ENCODE measurements around the gene MTCP1. TPM values are rescaled to one million over a fixed set of nuclear protein-coding genes. Genes with fewer than 3 reads are reported as not detected.

Gene MTCP1
- total RNA-seq, 2 experiments from 2014 or later = 17.0 to 18.9 TPM

DNA sequence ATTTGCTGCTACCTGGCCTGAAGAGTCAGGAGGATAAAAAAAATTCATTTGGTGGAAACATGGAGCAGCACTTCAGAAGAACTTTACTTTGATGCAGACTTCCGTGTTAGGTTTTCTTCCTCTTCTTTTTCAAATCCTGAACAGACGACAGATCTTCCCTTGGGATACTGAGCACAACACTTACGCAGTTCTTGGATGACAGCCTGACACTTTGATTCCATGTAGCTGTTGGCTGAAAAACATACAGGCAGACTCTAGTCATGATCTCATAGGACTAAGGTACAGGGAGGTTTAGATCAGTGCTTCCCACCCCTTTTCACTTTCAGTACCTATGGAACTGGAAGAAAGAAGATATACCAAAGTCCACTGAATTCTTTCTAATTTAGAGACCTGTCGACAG is 9.2 kb downstream of the MTCP1 start:
- Histone ChIP-seq H3K4me3 (ENCODE audit: low read length) (no peak overlapping the region), H3K9me3 (ENCODE audit: control insufficient read depth in 1 of 2, insufficient read depth in 1 of 2, low read length in 2 of 2) (no peaks in the 10 kb centered on the region), H3K36me3 (ENCODE audit: insufficient read depth, low read length) (peaks cover 7% of the 10 kb centered on the region), H3K4me1 (ENCODE audit: insufficient read depth, low read length) (peaks cover 10% of the 10 kb centered on the region), H3K27me3 (ENCODE audit: control insufficient read depth in 1 of 2, insufficient read depth in 2 of 2, low read length in 2 of 2) (no peaks in the 10 kb centered on the region), H3K27ac (ENCODE audit: low read depth in 1 of 2, low read length in 2 of 2) (no peak overlapping the region)
- Mint-ChIP-seq H3K36me3 (ENCODE audit: low read depth) (peaks cover 10% of the 10 kb centered on the region), H3K27ac (no peak overlapping the region), H3K4me1 (ENCODE audit: low read depth) (peaks cover 9% of the 10 kb centered on the region), H3K9me3 (no peaks in the 10 kb centered on the region), H3K27me3 (no peaks in the 10 kb centered on the region), H3K4me3 (no peak overlapping the region)
- ChIA-PET POLR2A (interaction anchor here (0.6 to 2.3 kb wide), 2 partner anchors 17 to 35 kb away, joined by 3 to 7 read pairs; partner anchors contain the start of gene FUNDC2), CTCF (no interaction called here)
- TF ChIP-seq, protein P1, sequence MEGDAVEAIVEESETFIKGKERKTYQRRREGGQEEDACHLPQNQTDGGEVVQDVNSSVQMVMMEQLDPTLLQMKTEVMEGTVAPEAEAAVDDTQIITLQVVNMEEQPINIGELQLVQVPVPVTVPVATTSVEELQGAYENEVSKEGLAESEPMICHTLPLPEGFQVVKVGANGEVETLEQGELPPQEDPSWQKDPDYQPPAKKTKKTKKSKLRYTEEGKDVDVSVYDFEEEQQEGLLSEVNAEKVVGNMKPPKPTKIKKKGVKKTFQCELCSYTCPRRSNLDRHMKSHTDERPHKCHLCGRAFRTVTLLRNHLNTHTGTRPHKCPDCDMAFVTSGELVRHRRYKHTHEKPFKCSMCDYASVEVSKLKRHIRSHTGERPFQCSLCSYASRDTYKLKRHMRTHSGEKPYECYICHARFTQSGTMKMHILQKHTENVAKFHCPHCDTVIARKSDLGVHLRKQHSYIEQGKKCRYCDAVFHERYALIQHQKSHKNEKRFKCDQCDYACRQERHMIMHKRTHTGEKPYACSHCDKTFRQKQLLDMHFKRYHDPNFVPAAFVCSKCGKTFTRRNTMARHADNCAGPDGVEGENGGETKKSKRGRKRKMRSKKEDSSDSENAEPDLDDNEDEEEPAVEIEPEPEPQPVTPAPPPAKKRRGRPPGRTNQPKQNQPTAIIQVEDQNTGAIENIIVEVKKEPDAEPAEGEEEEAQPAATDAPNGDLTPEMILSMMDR (IDR thresholded peaks at IDR 0.05) = no peak
- no peak for DNase-seq
- intact Hi-C loops (cut with DNase I, micrococcal nuclease) = no loop called here
- no peak for ATAC-seq (ENCODE audit: poor library complexity)

DNA sequence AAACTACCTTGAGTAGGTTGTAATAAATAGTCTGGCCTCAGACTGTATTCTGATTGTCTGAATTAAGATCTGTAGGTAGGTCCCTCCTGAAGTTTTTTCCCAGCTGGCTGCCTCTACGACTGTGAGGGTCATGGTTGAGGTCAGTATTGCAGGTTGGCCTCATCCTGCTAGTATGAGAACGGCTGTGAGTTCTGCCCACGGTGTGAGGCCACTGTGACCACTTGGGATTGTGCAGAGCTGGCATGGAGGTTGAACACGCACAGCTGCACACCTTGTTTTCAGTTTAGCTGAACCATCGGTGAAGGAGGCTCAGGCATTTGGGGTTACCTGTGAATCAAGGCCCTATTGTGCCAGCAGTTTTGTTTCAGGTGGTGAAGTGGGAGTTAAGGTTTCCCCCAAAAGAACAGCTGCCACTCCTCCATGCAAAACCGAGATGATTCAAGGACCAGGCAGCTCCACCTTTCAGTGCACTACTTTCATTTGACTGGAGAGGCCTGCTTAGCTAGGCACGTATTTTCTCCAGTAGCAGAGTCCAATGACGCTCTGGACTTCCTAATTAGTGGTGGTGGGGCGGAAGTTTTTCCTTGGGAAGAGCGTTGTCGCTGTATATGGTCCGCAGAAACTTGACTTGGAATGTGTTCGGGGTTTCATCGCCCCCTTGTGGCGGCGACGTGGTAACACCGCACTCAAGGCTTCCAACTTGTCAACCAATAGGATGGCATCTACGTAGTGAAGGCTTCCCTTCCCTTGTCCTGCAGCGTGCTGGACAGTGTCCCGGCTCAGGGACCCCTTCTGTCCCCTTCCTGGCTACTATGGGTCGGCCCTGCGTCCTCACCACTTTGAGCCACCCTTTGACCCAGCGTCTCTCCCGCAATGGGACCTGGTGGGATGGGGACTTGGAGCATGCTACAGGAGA is 13.8 kb downstream of the MTCP1 start:
- CTCF ChIA-PET = interaction anchor here (0.9 to 2.6 kb wide), 2 partner anchors 8 to 77 kb away, joined by 5 to 9 read pairs; no protein-coding TSS in a partner anchor
- H3K36me3 Mint-ChIP-seq (ENCODE audit: low read depth) = peaks cover 32% of the 10 kb centered on the region

DNA sequence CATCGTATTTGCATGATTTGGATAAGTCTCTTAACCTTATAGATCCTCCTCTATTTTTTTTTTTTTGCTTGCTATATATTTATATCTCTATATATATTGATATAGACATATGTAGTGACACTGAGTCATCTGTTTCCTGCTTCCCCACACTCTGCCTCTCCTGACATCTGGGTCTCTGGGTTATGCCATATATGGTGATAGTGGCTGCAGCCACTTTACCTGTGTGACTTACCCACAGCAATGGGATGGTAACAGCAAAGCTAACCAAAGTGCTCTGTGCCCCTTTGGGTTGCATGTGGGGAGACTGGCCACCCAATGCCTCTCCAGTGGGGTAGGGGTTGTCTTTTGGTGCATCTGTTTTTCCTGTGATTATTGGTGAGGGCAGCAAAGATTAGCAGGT is 14.5 kb downstream of the MTCP1 start:
- intact Hi-C loops (cut with DNase I, micrococcal nuclease) = loop anchor here in 1 of 2 experiments (5.0 kb wide), 1 partner anchor 34 kb away; the partner anchor contains the start of gene F8
- peak overlapping the region; percentile 36 for H3K4me3 Mint-ChIP-seq
- peak overlapping the region; percentile 61 for H3K27ac Mint-ChIP-seq
- peaks cover 19% of the 10 kb centered on the region for H3K4me1 Mint-ChIP-seq (ENCODE audit: low read depth)
- POLR2A ChIA-PET = interaction anchor here (1.1 to 1.2 kb wide), 2 partner anchors 13 to 30 kb away, joined by 4 to 5 read pairs; partner anchors contain the start of gene FUNDC2
- H3K27me3 Mint-ChIP-seq = no peaks in the 10 kb centered on the region
- no peak overlapping the region for H3K27ac ChIP-seq (ENCODE audit: low read depth in 1 of 2, low read length in 2 of 2)
- peak in 4 of 14 experiments; percentile 11 to 36 (median 30) for DNase-seq
- no peak overlapping the region for H3K4me3 ChIP-seq (ENCODE audit: low read length)
- TF ChIP-seq, protein P1 (IDR thresholded peaks at IDR 0.05) = no peak
- H3K4me1 ChIP-seq (ENCODE audit: insufficient read depth, low read length) = peaks cover 14% of the 10 kb centered on the region
- H3K36me3 Mint-ChIP-seq (ENCODE audit: low read depth) = peaks cover 34% of the 10 kb centered on the region
- peak; percentile 52 for ATAC-seq (ENCODE audit: poor library complexity)
- H3K36me3 ChIP-seq (ENCODE audit: insufficient read depth, low read length) = peaks cover 21% of the 10 kb centered on the region
- H3K27me3 ChIP-seq (ENCODE audit: control insufficient read depth in 1 of 2, insufficient read depth in 2 of 2, low read length in 2 of 2) = no peaks in the 10 kb centered on the region
- no peaks in the 10 kb centered on the region for H3K9me3 Mint-ChIP-seq
- CTCF ChIA-PET = interaction anchor here (0.9 kb wide), 1 partner anchor 77 kb away, joined by 5 read pairs; no protein-coding TSS in a partner anchor
- no peaks in the 10 kb centered on the region for H3K9me3 ChIP-seq (ENCODE audit: control insufficient read depth in 1 of 2, insufficient read depth in 1 of 2, low read length in 2 of 2)

More for the DNA sequence above, 13.8 kb downstream of the MTCP1 start:
- intact Hi-C loops (cut with DNase I, micrococcal nuclease) = loop anchor here (1.0 to 5.0 kb wide), 2 partner anchors 35 to 76 kb away; partner anchors contain the start of gene F8 (in 1 of the 2)
- ATAC-seq (ENCODE audit: poor library complexity) = peak; percentile 84
- H3K4me1 Mint-ChIP-seq (ENCODE audit: low read depth) = peaks cover 16% of the 10 kb centered on the region
- Histone ChIP-seq H3K36me3 (ENCODE audit: insufficient read depth, low read length) (peaks cover 16% of the 10 kb centered on the region), H3K4me1 (ENCODE audit: insufficient read depth, low read length) (peaks cover 14% of the 10 kb centered on the region), H3K4me3 (ENCODE audit: low read length) (peak overlapping the region; percentile 35), H3K27ac (ENCODE audit: low read depth in 1 of 2, low read length in 2 of 2) (no peak overlapping the region), H3K9me3 (ENCODE audit: control insufficient read depth in 1 of 2, insufficient read depth in 1 of 2, low read length in 2 of 2) (no peaks in the 10 kb centered on the region), H3K27me3 (ENCODE audit: control insufficient read depth in 1 of 2, insufficient read depth in 2 of 2, low read length in 2 of 2) (no peaks in the 10 kb centered on the region)
- H3K27ac Mint-ChIP-seq = peak overlapping the region; percentile 61
- H3K9me3 Mint-ChIP-seq = no peaks in the 10 kb centered on the region
- TF ChIP-seq, protein P1 (IDR thresholded peaks at IDR 0.05) = peak; percentile 69
- peak overlapping the region; percentile 85 for H3K4me3 Mint-ChIP-seq
- H3K27me3 Mint-ChIP-seq = no peaks in the 10 kb centered on the region
- DNase-seq = peak; percentile 19 to 79 (median 38)
- POLR2A ChIA-PET = interaction anchor here (1.1 to 1.2 kb wide), 2 partner anchors 12 to 30 kb away, joined by 4 to 5 read pairs; partner anchors contain the start of gene FUNDC2
